Natural killer cell (primary cell): Measurements from ENCODE around the gene NSD1. TPM values are rescaled to one million over a fixed set of nuclear protein-coding genes. Genes with fewer than 3 reads are reported as not detected.
A peak's percentile ranks its signal among the peaks of the same experiment; 100 is the strongest.

Source experiments
- ATAC-seq, 3 donors: fragments of 150-1000 bp in 2 of 3; fragments of 200-7000 bp in 1 of 3; cut with Tn5 transposase; 1 replicate in 1 of 3; 2 replicates in 2 of 3; pipeline ENCODE4 v1.10.0; 2021; ENCODE audit warnings: mild to moderate bottlenecking in 2 of 3, moderate library complexity in 2 of 3
- DNase-seq, 2 donors: peaks; one replicate each; pipeline versions ENCODE4 v3.0.0 to v3.0.0-alpha.2; 2013 to 2021; ENCODE audit warnings: mixed read lengths in 1 of 2
- H3K27ac ChIP-seq: one replicate; pipeline ENCODE4 v1.5.1; 2013; ENCODE audit warnings: mild to moderate bottlenecking, low read length
- H3K27me3 ChIP-seq: one replicate; pipeline ENCODE4 v1.6.1; 2013; ENCODE audit warnings: low read length; ENCODE audit not compliant: control insufficient read depth, insufficient read depth
- H3K36me3 ChIP-seq: one replicate; pipeline ENCODE4 v1.6.1; 2013; ENCODE audit warnings: low read length; ENCODE audit not compliant: control insufficient read depth, insufficient read depth
- H3K4me1 ChIP-seq: one replicate; pipeline ENCODE4 v1.6.1; 2013; ENCODE audit warnings: low read length; ENCODE audit not compliant: control insufficient read depth, insufficient read depth
- H3K4me3 ChIP-seq: one replicate; pipeline ENCODE4 v1.5.1; 2013; ENCODE audit warnings: low read length
- H3K9me3 ChIP-seq: one replicate; pipeline ENCODE4 v1.6.1; 2013; ENCODE audit warnings: low read length; ENCODE audit not compliant: control insufficient read depth, insufficient read depth
- H3K27ac Mint-ChIP-seq, 2 donors: one replicate each; pipeline ENCODE4 v1.8.0; 2022; ENCODE audit warnings: mild to moderate bottlenecking in 2 of 2, mixed read lengths in 2 of 2, moderate library complexity in 1 of 2
- H3K27me3 Mint-ChIP-seq, 2 donors: one replicate each; pipeline ENCODE4 v1.8.0; 2022; ENCODE audit warnings: low read depth in 2 of 2, mixed read lengths in 2 of 2
- H3K36me3 Mint-ChIP-seq: one replicate; pipeline ENCODE4 v1.8.0; 2022; ENCODE audit warnings: mixed read lengths
- H3K4me1 Mint-ChIP-seq, 2 donors: one replicate each; pipeline ENCODE4 v1.8.0; 2022; ENCODE audit warnings: mixed read lengths in 2 of 2
- H3K4me3 Mint-ChIP-seq: one replicate; pipeline ENCODE4 v1.8.0; 2022; ENCODE audit warnings: mild to moderate bottlenecking, moderate library complexity, mixed read lengths
- H3K9me3 Mint-ChIP-seq, 2 donors: one replicate each; pipeline ENCODE4 v1.8.0; 2022; ENCODE audit warnings: mixed read lengths in 2 of 2
- WGBS: methylation state at CpG from one replicate; pipeline ENCODE4 v1.1.7; 2013; ENCODE audit warnings: missing lambda C conversion rate; ENCODE audit not compliant: insufficient coverage; 5-methylcytosine and 5-hydroxymethylcytosine counted together
- intact Hi-C: fragments of 100-400 bp; cut with micrococcal nuclease; formaldehyde crosslinking; loops from one replicate; pipeline ENCODE4 v1.14.2; 2022
- total RNA-seq, 4 donors: library from RNA; stranded (reverse); fragments of 120-200 nt in 1 of 4; gene quantifications; one replicate each; pipeline versions ENCODE4 v1.2.3 to v1.2.4, GENCODE V29; 2013 to 2022
- TF ChIP-seq, protein P1 (sequence below): fragments of 200-600 bp; IDR thresholded peaks from one replicate; pipeline ENCODE4 v1.8.0; 2022; ENCODE audit warnings: antibody characterized with exemption

NSD1 gene
- total RNA-seq, 3 donors from 2014 or later (not counting 1 experiment from before 2014, with no cell fraction given): 117 to 147 (median 143) TPM

DNA sequence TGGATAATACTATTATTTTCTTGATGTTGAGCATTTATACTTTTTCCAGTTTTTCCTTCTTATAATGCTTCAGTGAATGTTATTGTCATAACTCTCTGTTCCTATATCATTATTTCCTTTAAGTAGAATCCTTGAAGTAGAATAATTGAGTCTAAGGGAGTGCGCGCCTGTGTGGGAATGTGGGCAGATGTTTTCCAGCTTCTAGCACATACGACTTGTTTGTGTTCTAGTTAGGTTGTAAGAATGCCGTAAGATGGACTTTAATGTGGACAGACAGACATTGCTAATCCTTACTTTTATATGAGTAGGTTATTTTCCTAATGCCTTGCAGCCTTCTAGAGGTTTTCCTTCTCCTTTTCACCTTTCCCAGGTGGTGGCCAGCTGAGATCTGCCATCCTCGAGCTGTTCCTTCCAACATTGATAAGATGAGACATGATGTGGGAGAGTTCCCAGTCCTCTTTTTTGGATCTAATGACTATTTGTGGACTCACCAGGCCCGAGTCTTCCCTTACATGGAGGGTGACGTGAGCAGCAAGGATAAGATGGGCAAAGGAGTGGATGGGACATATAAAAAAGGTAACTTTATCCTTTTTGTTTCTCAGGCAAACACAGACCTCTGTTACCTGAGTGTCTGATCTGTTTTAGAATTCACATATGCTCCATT lies 135.8 kb downstream of the NSD1 start:
- Mint-ChIP-seq H3K4me1 (no peaks in the 10 kb centered on the region), H3K36me3 (no peaks in the 10 kb centered on the region), H3K4me3 (no peak overlapping the region), H3K27ac (no peak overlapping the region), H3K9me3 (no peaks in the 10 kb centered on the region), H3K27me3 (no peaks in the 10 kb centered on the region)
- Histone ChIP-seq H3K27me3 (no peaks in the 10 kb centered on the region), H3K27ac (no peak overlapping the region), H3K4me1 (no peaks in the 10 kb centered on the region), H3K36me3 (peaks cover 79% of the 10 kb centered on the region), H3K9me3 (no peaks in the 10 kb centered on the region), H3K4me3 (no peak overlapping the region)
- TF ChIP-seq, protein P1, sequence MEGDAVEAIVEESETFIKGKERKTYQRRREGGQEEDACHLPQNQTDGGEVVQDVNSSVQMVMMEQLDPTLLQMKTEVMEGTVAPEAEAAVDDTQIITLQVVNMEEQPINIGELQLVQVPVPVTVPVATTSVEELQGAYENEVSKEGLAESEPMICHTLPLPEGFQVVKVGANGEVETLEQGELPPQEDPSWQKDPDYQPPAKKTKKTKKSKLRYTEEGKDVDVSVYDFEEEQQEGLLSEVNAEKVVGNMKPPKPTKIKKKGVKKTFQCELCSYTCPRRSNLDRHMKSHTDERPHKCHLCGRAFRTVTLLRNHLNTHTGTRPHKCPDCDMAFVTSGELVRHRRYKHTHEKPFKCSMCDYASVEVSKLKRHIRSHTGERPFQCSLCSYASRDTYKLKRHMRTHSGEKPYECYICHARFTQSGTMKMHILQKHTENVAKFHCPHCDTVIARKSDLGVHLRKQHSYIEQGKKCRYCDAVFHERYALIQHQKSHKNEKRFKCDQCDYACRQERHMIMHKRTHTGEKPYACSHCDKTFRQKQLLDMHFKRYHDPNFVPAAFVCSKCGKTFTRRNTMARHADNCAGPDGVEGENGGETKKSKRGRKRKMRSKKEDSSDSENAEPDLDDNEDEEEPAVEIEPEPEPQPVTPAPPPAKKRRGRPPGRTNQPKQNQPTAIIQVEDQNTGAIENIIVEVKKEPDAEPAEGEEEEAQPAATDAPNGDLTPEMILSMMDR: no peak
- WGBS: 98% methylated on average over 6 of the region's 7 CpGs
- intact Hi-C loops: no loop called here
- DNase-seq (no peak), ATAC-seq (no peak)

DNA sequence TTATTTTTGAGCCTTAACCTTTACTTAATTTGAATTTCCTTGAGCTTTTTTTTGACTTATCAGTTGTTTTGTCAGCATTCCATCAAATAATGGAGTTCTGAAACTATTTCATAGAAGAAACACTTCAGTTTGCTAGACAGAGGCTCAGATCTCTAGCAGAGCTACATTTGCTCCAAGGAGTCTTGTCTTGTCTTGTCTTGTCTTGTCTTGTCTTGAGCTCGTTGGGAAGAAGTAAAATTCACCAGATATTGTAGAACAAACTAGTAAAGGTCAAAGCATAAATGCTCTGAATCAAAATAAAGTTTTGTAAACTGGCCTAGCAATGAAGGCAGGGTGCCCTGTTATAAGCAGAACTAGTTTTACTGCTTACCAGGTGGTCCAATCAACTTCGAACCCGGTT lies 136.4 kb downstream of the NSD1 start:
- no peaks in the 10 kb centered on the region for H3K27me3 Mint-ChIP-seq
- H3K4me3 ChIP-seq: no peak overlapping the region
- H3K4me3 Mint-ChIP-seq: no peak overlapping the region
- no peaks in the 10 kb centered on the region for H3K27me3 ChIP-seq
- intact Hi-C loops: no loop called here
- H3K4me1 Mint-ChIP-seq: no peaks in the 10 kb centered on the region
- H3K27ac ChIP-seq: no peak overlapping the region
- no peaks in the 10 kb centered on the region for H3K4me1 ChIP-seq
- no peaks in the 10 kb centered on the region for H3K9me3 Mint-ChIP-seq
- peaks cover 81% of the 10 kb centered on the region for H3K36me3 ChIP-seq
- ATAC-seq: no peak
- DNase-seq: no peak
- WGBS: 100% methylated on average over 3 of the region's 3 CpGs
- TF ChIP-seq, protein P1: no peak
- peak overlapping the region in 1 of 2 donors; percentile 38 for H3K27ac Mint-ChIP-seq
- no peaks in the 10 kb centered on the region for H3K9me3 ChIP-seq
- H3K36me3 Mint-ChIP-seq: no peaks in the 10 kb centered on the region

DNA sequence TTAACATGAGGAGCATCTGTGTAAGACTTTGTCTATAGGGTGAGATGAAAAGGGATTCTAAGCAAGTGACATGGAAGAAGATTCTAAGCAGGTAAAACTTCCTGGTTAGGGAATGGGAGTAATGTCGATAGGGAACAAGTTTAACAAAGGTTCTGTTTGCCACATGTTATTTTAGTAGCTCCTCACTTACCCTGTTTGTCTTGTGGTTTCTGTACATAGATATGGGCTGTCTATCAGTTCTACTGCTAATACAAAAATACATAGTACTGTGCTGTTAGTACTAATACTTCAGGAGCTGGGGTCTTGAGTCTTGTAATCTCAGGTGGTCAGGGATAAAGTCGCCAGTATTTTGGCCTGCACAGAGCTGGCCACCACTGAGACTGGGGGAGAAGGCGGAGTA lies 137.1 kb downstream of the NSD1 start:
- Histone ChIP-seq H3K4me3 (no peak overlapping the region), H3K36me3 (peaks cover 77% of the 10 kb centered on the region), H3K27ac (no peak overlapping the region), H3K9me3 (no peaks in the 10 kb centered on the region), H3K27me3 (no peaks in the 10 kb centered on the region), H3K4me1 (no peaks in the 10 kb centered on the region)
- Mint-ChIP-seq H3K27ac (peak overlapping the region in 1 of 2 donors; percentile 38), H3K4me1 (no peaks in the 10 kb centered on the region), H3K4me3 (no peak overlapping the region), H3K9me3 (no peaks in the 10 kb centered on the region), H3K36me3 (no peaks in the 10 kb centered on the region), H3K27me3 (no peaks in the 10 kb centered on the region)
- ATAC-seq (no peak), DNase-seq (no peak)
- 94% methylated on average over 3 of the region's 3 CpGs for WGBS
- TF ChIP-seq, protein P1: no peak
- intact Hi-C loops: no loop called here

DNA sequence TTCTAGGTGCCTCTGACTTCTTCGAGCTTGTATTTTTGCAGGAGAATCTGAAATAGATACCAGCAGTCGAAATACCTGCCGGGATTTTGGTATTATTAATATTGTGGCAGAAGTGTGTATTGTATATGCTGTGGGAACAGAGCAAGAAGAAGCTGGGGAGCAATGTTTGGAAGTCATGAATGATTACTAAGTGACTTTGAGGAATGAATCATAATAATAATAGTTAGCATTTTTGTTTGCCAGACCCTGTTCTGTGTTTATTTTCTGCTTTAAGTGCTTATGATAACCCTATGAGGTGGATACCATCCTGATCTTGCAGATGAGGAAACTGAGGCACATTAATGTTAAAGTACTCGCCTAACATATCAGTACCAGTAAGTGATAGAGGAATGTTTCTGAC lies 137.5 kb downstream of the NSD1 start:
- no peak for ATAC-seq
- DNase-seq: no peak
- H3K4me1 Mint-ChIP-seq: no peaks in the 10 kb centered on the region
- Histone ChIP-seq H3K4me1 (no peaks in the 10 kb centered on the region), H3K27ac (no peak overlapping the region), H3K9me3 (no peaks in the 10 kb centered on the region), H3K27me3 (no peaks in the 10 kb centered on the region), H3K36me3 (peaks cover 77% of the 10 kb centered on the region), H3K4me3 (no peak overlapping the region)
- 99% methylated on average over 4 of the region's 4 CpGs for WGBS
- H3K9me3 Mint-ChIP-seq: no peaks in the 10 kb centered on the region
- peak overlapping the region in 1 of 2 donors; percentile 38 for H3K27ac Mint-ChIP-seq
- H3K27me3 Mint-ChIP-seq: no peaks in the 10 kb centered on the region
- H3K4me3 Mint-ChIP-seq: no peak overlapping the region
- H3K36me3 Mint-ChIP-seq: no peaks in the 10 kb centered on the region
- TF ChIP-seq, protein P1: no peak
- intact Hi-C loops: no loop called here
